ENCODE measurements around the gene PIP5K1C.

PIP5K1C gene

DNA sequence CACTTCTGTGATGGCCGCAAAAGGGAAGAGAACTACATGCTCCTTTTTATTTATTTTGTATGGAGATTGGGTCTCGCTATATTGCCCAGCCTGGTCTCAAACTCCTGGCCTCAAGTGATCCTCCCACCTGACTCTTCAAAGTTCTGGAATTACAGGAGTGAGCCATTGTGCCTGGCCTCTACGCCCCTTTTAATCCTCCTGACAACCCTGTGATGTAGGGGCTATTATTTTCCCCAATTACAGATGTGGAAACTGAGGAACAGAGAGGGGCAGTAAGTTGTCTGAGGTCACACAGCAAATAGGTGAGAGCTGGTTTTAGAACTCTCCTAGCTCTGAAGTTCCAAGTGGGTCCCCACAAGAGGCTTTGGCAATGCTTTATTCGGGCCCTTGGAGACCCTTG is 19.6 kb upstream of the PIP5K1C start:
- peaks cover 56% of the 10 kb centered on the region for H3K4me1 ChIP-seq (ENCODE audit: control insufficient read depth, insufficient read depth, low read length)
- H3K27me3 ChIP-seq (ENCODE audit: control insufficient read depth, insufficient read depth, low read length) = peaks cover 13% of the 10 kb centered on the region
- H3K36me3 ChIP-seq (ENCODE audit: control insufficient read depth, insufficient read depth, low read length) = no peaks in the 10 kb centered on the region
- no peak overlapping the region for H3K9ac ChIP-seq (ENCODE audit: low read length)
- no peak overlapping the region for H3K4me3 ChIP-seq (ENCODE audit: low read length)
- H3K9me3 ChIP-seq (ENCODE audit: control insufficient read depth, low read length) = no peaks in the 10 kb centered on the region

DNA sequence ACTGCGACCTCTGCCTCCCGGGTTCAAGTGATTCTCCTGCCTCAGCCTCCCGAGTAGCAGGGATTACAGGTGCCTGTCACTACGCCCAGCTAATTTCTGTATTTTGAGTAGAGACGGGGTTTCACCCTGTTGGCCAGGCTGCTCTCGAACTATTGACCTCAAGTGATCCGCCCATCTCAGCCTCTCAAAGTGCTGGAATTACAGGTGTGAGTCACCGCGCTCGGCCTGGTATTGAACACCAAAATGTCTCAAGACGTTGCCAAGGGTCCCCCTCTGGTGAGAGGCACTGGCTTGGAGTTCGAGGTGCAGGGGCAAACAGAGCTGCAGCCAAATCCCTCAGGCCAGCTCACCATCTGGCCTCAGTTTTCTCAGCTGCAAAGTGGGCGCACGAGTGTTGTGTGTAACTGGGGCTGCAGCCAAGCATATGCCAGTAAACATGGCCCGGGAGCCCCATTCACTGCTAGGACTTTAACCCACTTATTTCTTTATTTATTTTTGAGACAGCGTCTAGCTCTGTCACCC is 15.9 kb upstream of the PIP5K1C start:
- Histone ChIP-seq H3K36me3 (ENCODE audit: control insufficient read depth, insufficient read depth, low read length) (no peaks in the 10 kb centered on the region), H3K4me1 (ENCODE audit: control insufficient read depth, insufficient read depth, low read length) (peaks cover 64% of the 10 kb centered on the region), H3K9me3 (ENCODE audit: control insufficient read depth, low read length) (no peaks in the 10 kb centered on the region), H3K9ac (ENCODE audit: low read length) (no peak overlapping the region), H3K27me3 (ENCODE audit: control insufficient read depth, insufficient read depth, low read length) (peaks cover 3% of the 10 kb centered on the region), H3K4me3 (ENCODE audit: low read length) (no peak overlapping the region)

DNA sequence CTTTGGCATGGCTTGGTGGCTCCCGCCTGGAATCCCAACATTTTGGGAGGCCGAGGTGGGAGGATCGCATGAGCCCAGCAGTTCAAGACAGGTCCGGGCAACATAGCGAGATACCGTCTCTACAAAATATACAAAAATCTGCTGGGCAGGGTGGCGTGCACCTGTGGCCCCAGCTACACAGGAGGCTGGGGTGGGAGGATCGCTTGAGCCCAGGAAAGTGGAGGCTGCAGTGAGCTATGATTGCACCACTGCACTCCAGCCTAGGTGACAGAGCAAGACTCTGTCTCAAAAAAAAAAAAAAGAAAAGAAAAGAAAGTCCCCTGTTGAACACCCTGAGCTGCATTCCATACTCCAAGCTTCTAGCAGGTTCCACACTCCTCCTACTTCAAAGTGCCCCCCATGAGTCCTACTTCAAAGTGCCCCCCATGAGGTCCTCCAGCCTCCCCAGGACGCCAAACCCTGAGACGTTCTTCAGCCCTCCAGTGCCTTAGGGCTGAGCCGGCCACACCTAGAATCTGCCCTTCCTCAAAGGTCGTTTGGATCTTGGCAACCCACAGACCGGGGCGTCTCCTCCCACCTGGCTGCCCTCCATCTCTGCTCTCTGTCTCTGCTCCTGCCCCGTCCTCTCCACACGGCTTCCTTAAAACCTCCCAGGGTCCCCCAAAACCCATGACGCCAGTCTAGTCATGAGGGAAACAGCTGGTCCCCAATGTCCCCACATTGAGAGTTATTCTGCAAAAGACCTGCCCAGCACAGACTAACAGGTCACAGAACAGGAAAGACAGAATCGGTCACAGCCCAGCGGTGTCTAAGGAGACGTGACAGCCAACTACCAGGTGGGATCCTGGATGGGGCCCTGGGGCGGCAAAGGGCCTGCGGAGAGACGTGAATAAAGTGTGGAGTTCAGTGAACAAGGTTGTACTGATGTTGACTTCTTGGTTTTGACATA is 12.7 kb upstream of the PIP5K1C start:
- Histone ChIP-seq H3K9me3 (ENCODE audit: control insufficient read depth, low read length) (no peaks in the 10 kb centered on the region), H3K4me1 (ENCODE audit: control insufficient read depth, insufficient read depth, low read length) (peaks cover 43% of the 10 kb centered on the region), H3K27me3 (ENCODE audit: control insufficient read depth, insufficient read depth, low read length) (no peaks in the 10 kb centered on the region), H3K4me3 (ENCODE audit: low read length) (peak overlapping the region; percentile 14), H3K36me3 (ENCODE audit: control insufficient read depth, insufficient read depth, low read length) (no peaks in the 10 kb centered on the region), H3K9ac (ENCODE audit: low read length) (peak overlapping the region; percentile 53)

DNA sequence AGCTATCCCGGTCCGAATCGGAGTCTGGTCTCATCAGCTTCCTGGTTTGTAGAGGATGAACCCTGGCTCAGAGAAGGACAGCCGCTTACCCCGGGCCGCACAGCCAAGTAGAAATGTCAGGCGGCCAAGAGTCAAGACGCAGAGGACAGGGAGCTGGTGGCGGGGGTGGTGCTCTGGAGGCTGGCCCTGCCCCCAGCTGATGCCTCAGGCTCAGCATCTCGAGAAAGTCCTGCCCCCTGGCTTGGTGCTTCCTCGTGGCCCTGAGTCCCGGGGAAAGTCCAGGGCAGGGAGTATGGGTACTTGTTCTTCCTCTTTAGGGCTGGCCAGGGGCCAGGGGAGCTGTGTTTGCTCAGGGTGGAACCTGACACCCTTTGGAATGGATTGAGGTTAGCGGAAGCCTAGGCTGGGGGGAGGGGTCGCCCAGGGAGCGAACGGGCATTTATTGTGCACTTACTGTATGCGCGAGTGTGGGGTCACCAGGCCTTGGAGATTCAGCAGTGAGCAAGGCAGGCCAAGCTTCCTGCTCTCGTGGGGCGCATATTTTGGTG is 10.1 kb upstream of the PIP5K1C start:
- H3K4me1 ChIP-seq (ENCODE audit: control insufficient read depth, insufficient read depth, low read length) = peaks cover 41% of the 10 kb centered on the region
- no peaks in the 10 kb centered on the region for H3K9me3 ChIP-seq (ENCODE audit: control insufficient read depth, low read length)
- H3K9ac ChIP-seq (ENCODE audit: low read length) = peak overlapping the region; percentile 34
- H3K27me3 ChIP-seq (ENCODE audit: control insufficient read depth, insufficient read depth, low read length) = no peaks in the 10 kb centered on the region
- H3K36me3 ChIP-seq (ENCODE audit: control insufficient read depth, insufficient read depth, low read length) = no peaks in the 10 kb centered on the region
- peak overlapping the region; percentile 33 for H3K4me3 ChIP-seq (ENCODE audit: low read length)

DNA sequence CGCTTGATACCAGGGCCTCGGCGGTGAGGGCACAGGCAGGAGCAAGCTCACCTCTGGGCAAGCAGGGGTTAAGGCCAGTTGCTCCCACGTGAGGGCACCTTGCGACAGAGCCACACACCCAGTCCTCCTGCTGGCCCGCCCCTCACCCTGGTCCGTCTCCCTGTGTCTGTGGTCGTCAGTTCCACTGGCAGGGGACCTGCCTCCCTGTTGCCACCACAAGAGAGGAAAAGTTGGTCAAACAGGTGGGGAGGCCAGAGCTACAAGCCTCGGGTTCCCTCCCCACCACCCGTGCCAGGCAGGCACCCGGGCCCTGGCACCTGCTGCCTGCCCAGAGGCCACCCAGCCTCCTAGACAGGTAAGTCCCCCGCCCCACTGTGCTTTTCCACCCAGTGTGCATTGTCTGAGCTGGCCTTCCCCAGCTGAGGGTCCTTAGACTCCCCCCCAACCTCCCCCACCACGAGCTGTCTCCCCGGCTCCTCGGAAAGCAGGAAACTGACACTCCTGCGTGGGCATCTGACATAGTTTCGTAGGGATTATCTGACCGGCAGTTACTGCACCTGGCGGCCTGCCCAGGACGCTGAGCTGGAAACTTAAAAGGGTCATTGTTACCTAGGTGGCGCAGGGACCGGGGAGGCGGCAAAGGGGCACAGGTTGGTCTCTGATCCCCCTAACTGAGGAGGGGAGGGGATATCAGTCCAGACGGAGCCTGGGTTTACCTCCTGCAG is 8.1 kb upstream of the PIP5K1C start, which contains the start of gene TJP3:
TJP3 (plus strand) TSS at position 178 of the 725 bp plus-strand sequence. CDS start 20,049 bp downstream, outside the sequence.
- Histone ChIP-seq H3K27me3 (ENCODE audit: control insufficient read depth, insufficient read depth, low read length) (no peaks in the 10 kb centered on the region), H3K36me3 (ENCODE audit: control insufficient read depth, insufficient read depth, low read length) (no peaks in the 10 kb centered on the region), H3K4me1 (ENCODE audit: control insufficient read depth, insufficient read depth, low read length) (peaks cover 36% of the 10 kb centered on the region), H3K9me3 (ENCODE audit: control insufficient read depth, low read length) (no peaks in the 10 kb centered on the region), H3K4me3 (ENCODE audit: low read length) (peak within 1 kb of the TSS; percentile 53), H3K9ac (ENCODE audit: low read length) (peak within 1 kb of the TSS; percentile 82)

DNA sequence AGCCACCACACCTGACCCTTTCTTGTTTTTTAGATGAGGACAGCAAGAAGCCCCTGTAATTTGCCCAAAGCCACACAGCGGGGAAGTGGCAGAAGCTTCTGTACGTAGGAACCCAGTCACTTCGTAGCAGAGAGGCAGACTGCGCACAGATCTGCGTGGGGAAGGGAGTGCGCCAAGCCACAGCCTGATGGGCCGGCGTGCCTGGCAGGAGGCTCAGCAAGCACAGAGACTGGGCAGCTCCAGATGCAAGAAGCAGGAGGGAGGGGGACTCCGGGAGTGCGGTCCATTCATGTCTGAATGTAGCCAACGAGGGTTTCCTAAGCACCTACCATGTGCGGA is 7.6 kb upstream of the PIP5K1C start:
- Histone ChIP-seq H3K4me1 (ENCODE audit: control insufficient read depth, insufficient read depth, low read length) (peaks cover 30% of the 10 kb centered on the region), H3K27me3 (ENCODE audit: control insufficient read depth, insufficient read depth, low read length) (no peaks in the 10 kb centered on the region), H3K9me3 (ENCODE audit: control insufficient read depth, low read length) (no peaks in the 10 kb centered on the region), H3K4me3 (ENCODE audit: low read length) (peak overlapping the region; percentile 53), H3K36me3 (ENCODE audit: control insufficient read depth, insufficient read depth, low read length) (no peaks in the 10 kb centered on the region), H3K9ac (ENCODE audit: low read length) (peak overlapping the region; percentile 82)

DNA sequence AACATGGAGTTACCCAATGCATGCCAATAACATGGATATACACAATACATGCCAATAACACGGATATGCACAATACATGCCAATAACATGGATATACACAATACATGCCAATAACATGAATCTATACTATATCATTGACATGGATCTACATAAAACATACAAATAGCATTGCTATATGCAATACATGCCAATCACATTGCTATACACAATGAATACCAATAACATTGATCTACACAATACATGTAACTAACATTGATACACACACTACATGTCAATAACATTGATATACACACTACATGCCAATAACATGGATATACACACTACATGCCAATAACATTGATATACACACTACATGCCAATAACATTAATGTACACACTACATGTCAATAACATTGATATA is 932 bp upstream of the PIP5K1C start:
- Histone ChIP-seq H3K27me3 (ENCODE audit: control insufficient read depth, insufficient read depth, low read length) (no peaks in the 10 kb centered on the region), H3K4me3 (ENCODE audit: low read length) (no peak overlapping the region), H3K36me3 (ENCODE audit: control insufficient read depth, insufficient read depth, low read length) (no peaks in the 10 kb centered on the region), H3K4me1 (ENCODE audit: control insufficient read depth, insufficient read depth, low read length) (peaks cover 11% of the 10 kb centered on the region), H3K9me3 (ENCODE audit: control insufficient read depth, low read length) (no peaks in the 10 kb centered on the region), H3K9ac (ENCODE audit: low read length) (no peak overlapping the region)

DNA sequence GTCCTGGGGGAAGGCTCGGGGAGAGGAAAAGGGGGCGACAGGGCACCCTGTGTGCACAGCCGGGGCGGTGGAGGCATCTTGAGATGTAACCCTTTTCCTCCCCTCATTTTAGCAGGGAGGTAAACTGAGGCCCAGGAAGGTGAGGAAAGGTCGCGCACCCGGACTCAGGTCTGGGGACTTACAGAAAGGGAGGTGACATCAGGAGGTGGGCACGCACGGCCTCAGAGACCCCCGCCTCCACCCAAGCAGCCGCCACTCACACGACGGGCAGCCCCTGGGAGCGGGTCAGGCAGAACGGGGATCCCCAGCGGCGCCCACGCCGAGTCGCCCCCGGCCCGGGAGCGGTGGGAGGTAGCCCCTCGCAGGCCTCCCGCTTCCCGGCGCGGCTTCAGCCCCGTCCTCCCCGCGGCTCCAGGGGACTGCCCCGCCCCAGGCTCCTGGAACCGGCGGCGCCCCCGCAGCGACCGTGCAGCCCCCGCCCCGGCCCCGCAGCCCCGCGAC is 477 bp downstream of the PIP5K1C start:
- H3K36me3 ChIP-seq (ENCODE audit: control insufficient read depth, insufficient read depth, low read length) = no peaks in the 10 kb centered on the region
- H3K27me3 ChIP-seq (ENCODE audit: control insufficient read depth, insufficient read depth, low read length) = no peaks in the 10 kb centered on the region
- H3K4me1 ChIP-seq (ENCODE audit: control insufficient read depth, insufficient read depth, low read length) = peaks cover 4% of the 10 kb centered on the region
- peak overlapping the region; percentile 50 for H3K4me3 ChIP-seq (ENCODE audit: low read length)
- H3K9ac ChIP-seq (ENCODE audit: low read length) = peak overlapping the region; percentile 73
- H3K9me3 ChIP-seq (ENCODE audit: control insufficient read depth, low read length) = no peaks in the 10 kb centered on the region

DNA sequence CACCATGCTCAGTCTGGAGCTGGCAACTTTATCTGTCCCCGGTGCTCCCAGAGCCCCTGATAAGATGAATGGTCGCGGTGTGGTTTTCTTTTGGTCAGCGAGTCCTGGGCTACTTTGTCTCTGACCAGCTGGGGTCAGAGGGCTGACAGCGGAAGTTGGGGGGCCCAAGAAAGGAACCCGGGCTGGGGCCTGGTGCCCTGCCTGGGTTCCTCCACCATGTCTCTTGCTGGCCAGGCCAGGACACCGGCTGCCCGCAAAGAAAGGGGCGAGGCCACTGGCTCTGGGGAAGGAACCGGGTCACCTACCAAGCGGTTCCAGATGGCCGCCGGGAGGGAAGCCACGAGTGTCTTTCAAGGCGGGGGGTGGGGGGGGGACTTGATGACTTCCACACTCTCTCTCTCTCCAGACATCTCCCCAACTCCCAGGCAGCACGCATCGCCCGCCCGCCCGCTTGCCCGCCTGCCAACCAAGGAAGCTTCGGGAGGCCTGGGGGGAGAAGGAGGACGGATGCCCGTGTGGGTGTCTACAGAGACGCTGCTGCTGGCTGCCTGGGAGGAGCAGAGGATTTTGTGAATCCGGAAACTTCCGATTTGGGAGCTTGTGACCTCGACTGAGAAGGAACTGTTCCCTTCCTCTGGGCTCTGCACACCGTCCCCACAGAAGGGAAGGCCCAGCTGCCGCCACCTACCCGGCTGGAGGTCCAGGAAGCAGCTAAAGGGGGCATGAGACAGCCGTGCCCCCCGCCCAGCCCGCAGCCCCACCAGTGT is 1.1 kb downstream of the PIP5K1C start:
- no peaks in the 10 kb centered on the region for H3K27me3 ChIP-seq (ENCODE audit: control insufficient read depth, insufficient read depth, low read length)
- no peaks in the 10 kb centered on the region for H3K36me3 ChIP-seq (ENCODE audit: control insufficient read depth, insufficient read depth, low read length)
- peak overlapping the region; percentile 50 for H3K4me3 ChIP-seq (ENCODE audit: low read length)
- H3K9ac ChIP-seq (ENCODE audit: low read length) = peak overlapping the region; percentile 73
- H3K9me3 ChIP-seq (ENCODE audit: control insufficient read depth, low read length) = no peaks in the 10 kb centered on the region
- peaks cover 4% of the 10 kb centered on the region for H3K4me1 ChIP-seq (ENCODE audit: control insufficient read depth, insufficient read depth, low read length)

DNA sequence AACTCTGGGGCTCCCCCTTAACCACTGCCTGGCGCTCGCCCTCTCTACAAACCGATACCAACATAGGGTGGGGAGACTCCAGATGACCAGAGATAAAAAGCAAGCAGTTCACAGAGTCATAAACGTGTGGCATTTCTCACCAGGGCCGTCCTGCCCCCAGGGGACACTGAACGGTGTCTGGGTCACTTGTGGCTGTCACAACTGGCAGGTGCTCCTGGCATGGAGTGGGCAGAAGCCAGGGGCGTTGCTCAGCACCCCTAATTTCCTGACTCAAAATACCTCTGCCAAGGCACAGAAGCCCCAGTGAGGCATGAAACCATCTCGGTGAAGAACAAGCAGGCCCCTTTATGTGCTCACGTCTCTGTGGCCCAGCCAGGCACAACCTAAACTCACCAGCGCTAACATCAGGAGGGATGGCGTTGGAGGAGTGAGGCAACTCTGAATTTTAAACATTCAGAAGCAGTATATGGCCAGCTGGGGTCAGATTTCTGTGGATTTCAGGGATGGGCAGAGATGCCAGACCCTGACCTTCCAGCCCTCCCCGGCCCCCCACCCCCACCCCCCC is 1.8 kb downstream of the PIP5K1C start:
- no peak overlapping the region for H3K4me3 ChIP-seq (ENCODE audit: low read length)
- no peaks in the 10 kb centered on the region for H3K9me3 ChIP-seq (ENCODE audit: control insufficient read depth, low read length)
- H3K4me1 ChIP-seq (ENCODE audit: control insufficient read depth, insufficient read depth, low read length) = peaks cover 4% of the 10 kb centered on the region
- peak overlapping the region; percentile 15 for H3K9ac ChIP-seq (ENCODE audit: low read length)
- no peaks in the 10 kb centered on the region for H3K27me3 ChIP-seq (ENCODE audit: control insufficient read depth, insufficient read depth, low read length)
- H3K36me3 ChIP-seq (ENCODE audit: control insufficient read depth, insufficient read depth, low read length) = no peaks in the 10 kb centered on the region

Measured in mucosa of stomach (tissue), 1 donor.